ENCODE measurements around the gene MYO19.

- no peak for TF ChIP-seq CTCF (IDR thresholded peaks at IDR 0.05)
- TF ChIP-seq EZH2 (IDR thresholded peaks at IDR 0.05), result no peak
These were observed 18.8 kb downstream of the MYO19 start for GRCh38 chr17:36515837-36516236.
